Inflammatory macrophage treated with lipopolysaccharide for 4 hours (primary cell): Measurements from ENCODE around the gene SSPN.

Experiments
- DNase-seq: peaks from one replicate; pipeline ENCODE4 v3.0.0-alpha.2; 2020

Gene SSPN

GRCh38 chr12:26268841-26269561 lies 73.6 kb downstream of the SSPN start:
- DNase-seq: no peak

GRCh38 chr12:26269562-26270284 lies 74.3 kb downstream of the SSPN start:
- DNase-seq: no peak

GRCh38 chr12:26271024-26271423 lies 75.7 kb downstream of the SSPN start:
- DNase-seq: no peak

- peak; percentile 91 for DNase-seq
Measured at GRCh38 chr12:26271889-26272492, 76.6 kb downstream of the SSPN start.

- DNase-seq: no peak
Measured at GRCh38 chr12:26272851-26273250, 77.5 kb downstream of the SSPN start.

GRCh38 chr12:26273811-26274210 lies 78.4 kb downstream of the SSPN start:
- DNase-seq: no peak

- peak; percentile 100 for DNase-seq
Measured at GRCh38 chr12:26274441-26275312, 79.3 kb downstream of the SSPN start.

- DNase-seq: peak; percentile 61
Measured at GRCh38 chr12:26275313-26276131, 80.1 kb downstream of the SSPN start.

GRCh38 chr12:26276709-26277108 lies 81.3 kb downstream of the SSPN start:
- peak; percentile 84 for DNase-seq

- DNase-seq: peak; percentile 74
Measured at GRCh38 chr12:26277506-26278246, 82.3 kb downstream of the SSPN start.

GRCh38 chr12:26278266-26278665 lies 82.9 kb downstream of the SSPN start:
- DNase-seq: peak; percentile 79

- no peak for DNase-seq
Measured at GRCh38 chr12:26278666-26279065, 83.3 kb downstream of the SSPN start.

- peak; percentile 62 for DNase-seq
Measured at GRCh38 chr12:26279091-26279490, 83.7 kb downstream of the SSPN start.

- DNase-seq: no peak
Measured at GRCh38 chr12:26279908-26280307, 84.5 kb downstream of the SSPN start.

- no peak for DNase-seq
Measured at GRCh38 chr12:26280869-26281268, 85.5 kb downstream of the SSPN start.

GRCh38 chr12:26281320-26281719 lies 85.9 kb downstream of the SSPN start:
- DNase-seq: no peak

- no peak for DNase-seq
Measured at GRCh38 chr12:26282339-26282940, 87.1 kb downstream of the SSPN start.

GRCh38 chr12:26283046-26283445 lies 87.7 kb downstream of the SSPN start:
- DNase-seq: no peak

- DNase-seq: no peak
Measured at GRCh38 chr12:26283617-26284016, 88.2 kb downstream of the SSPN start.

GRCh38 chr12:26285401-26285800 lies 90.0 kb downstream of the SSPN start:
- no peak for DNase-seq

GRCh38 chr12:26286186-26286585 lies 90.8 kb downstream of the SSPN start:
- no peak for DNase-seq
